ENCODE results near the gene CACNG8.
"Not testable (repeated sequence)": the region's sequence is repeated elsewhere in the genome, so short reads cannot be mapped to it uniquely, and the experiment has no call there.

The CACNG8 gene

GRCh38 chr19:54035215-54036178 lies 72.8 kb downstream of the CACNG8 start:
- no peak for DNase-seq (ENCODE audit: low spot score)

- DNase-seq (ENCODE audit: low spot score) = not testable (repeated sequence)
Observed at GRCh38 chr19:54036542-54036941, 73.8 kb downstream of the CACNG8 start.

All from cerebellar cortex (tissue), 1 donor.